Coronary artery (tissue), 2 donors: ENCODE results near the gene HASPIN.

Experiments
- DNase-seq: peaks from one replicate; pipeline ENCODE4 v3.0.0-alpha.2; 2017; ENCODE audit warnings: low spot score
- H3K27ac ChIP-seq, 2 donors: fragments of 200-600 bp; sonication (generic); one replicate each; pipeline ENCODE4 v1.5.1; 2016 to 2019
- H3K4me3 ChIP-seq: fragments of 200-600 bp; sonication (generic); 2 replicates; pipeline ENCODE4 v1.5.1; 2016; ENCODE audit warnings: mild to moderate bottlenecking, moderate library complexity
- TF ChIP-seq, protein P1 (sequence below): fragments of 200-600 bp; sonication (generic); IDR thresholded peaks from one replicate; pipeline ENCODE4 v1.5.1; 2019; ENCODE audit warnings: antibody characterized with exemption

Gene HASPIN

DNA sequence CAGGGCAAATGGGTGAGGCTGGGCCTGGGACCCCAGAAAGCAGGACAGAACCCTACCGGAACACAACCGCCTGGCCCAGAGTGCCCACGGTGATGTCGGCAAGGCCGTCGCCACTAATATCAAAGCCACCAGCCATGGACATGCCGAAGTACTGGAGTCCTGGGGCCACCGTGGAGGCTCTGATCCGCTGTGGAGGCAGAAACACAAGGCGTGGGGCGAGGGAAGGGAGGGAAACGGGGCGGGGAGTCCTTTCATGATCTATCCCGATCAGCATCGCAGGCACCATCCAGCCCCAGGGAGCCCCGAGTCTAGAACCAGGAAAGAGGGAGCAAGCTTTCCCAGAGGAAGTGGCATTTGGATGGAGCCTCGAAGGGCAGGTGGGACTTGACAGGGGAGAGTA lies 26.6 kb downstream of the HASPIN start:
- TF ChIP-seq, protein P1, sequence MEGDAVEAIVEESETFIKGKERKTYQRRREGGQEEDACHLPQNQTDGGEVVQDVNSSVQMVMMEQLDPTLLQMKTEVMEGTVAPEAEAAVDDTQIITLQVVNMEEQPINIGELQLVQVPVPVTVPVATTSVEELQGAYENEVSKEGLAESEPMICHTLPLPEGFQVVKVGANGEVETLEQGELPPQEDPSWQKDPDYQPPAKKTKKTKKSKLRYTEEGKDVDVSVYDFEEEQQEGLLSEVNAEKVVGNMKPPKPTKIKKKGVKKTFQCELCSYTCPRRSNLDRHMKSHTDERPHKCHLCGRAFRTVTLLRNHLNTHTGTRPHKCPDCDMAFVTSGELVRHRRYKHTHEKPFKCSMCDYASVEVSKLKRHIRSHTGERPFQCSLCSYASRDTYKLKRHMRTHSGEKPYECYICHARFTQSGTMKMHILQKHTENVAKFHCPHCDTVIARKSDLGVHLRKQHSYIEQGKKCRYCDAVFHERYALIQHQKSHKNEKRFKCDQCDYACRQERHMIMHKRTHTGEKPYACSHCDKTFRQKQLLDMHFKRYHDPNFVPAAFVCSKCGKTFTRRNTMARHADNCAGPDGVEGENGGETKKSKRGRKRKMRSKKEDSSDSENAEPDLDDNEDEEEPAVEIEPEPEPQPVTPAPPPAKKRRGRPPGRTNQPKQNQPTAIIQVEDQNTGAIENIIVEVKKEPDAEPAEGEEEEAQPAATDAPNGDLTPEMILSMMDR = no peak
- Histone ChIP-seq H3K4me3 (no peak overlapping the region), H3K27ac (no peak overlapping the region)
- no peak for DNase-seq

GRCh38 chr17:3750926-3751325 lies 27.2 kb downstream of the HASPIN start:
- no peak for DNase-seq
- TF ChIP-seq, protein P1 = no peak
- no peak overlapping the region for H3K4me3 ChIP-seq
- no peak overlapping the region for H3K27ac ChIP-seq

DNA sequence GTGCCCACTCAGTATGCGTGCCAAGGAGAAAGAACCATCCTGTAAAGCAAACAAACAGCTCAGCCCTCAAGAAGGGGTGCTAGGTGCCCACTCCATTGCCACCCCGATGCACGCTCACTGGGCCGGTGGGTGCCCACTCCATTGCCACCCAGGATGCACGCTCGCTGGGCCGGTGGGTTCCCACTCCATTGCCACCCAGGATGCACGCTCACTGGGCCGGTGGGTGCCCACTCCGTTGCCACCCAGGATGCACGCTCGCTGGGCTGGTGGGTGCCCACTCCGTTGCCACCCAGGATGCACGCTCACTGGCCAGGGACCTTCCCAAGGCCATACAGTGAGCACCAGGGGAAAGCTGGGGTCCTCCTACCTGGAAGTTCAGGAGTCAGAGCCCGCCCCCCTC lies 28.1 kb downstream of the HASPIN start:
- Histone ChIP-seq H3K4me3 (no peak overlapping the region), H3K27ac (no peak overlapping the region)
- DNase-seq = no peak
- TF ChIP-seq, protein P1 = no peak

DNA sequence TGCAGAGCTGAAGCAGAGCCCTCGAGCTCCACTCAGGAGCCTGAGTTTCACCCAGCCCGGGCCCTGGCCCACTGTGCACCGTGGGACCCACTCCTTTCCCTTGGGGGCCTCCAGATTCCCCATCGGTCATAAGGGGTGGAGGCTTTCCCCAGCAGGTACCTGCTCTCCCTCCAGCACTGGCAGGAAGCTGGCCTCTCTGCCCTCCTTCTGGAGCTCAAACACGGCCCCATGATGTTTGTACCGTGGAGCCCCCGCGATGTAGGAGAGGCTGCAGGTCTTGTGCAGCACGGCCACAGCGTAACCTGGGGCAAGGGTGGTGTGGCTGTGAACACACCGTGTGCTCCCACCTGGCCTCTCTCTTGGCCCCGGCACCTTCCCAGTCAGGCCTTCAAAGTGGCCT lies 29.9 kb downstream of the HASPIN start:
- TF ChIP-seq, protein P1 = no peak
- no peak for DNase-seq
- H3K4me3 ChIP-seq = no peak overlapping the region
- no peak overlapping the region for H3K27ac ChIP-seq

DNA sequence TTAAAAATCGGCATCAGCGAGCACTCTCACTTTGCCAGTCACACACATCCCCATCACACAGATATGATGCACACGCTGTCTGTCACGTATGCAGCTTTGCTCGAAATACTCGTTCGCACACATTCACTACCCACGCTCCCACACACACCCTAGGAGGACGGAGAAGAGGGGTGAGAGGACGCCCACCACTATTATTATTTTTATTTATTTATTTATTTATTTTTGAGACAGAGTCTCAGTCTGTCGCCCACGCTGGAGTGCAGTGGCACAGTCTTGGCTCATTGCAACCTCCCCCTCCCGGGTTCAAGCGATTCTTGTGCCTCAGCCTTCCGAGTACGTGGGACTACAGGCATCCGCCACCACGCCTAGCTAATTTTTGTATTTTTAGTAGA lies 30.4 kb downstream of the HASPIN start:
- TF ChIP-seq, protein P1 = no peak
- DNase-seq = no peak
- Histone ChIP-seq H3K4me3 (no peak overlapping the region), H3K27ac (no peak overlapping the region)

- Histone ChIP-seq H3K4me3 (peak overlapping the region; percentile 38), H3K27ac (no peak overlapping the region)
- no peak for DNase-seq
- TF ChIP-seq, protein P1 = no peak
Measured at GRCh38 chr17:3754458-3755334, 31.0 kb downstream of the HASPIN start.
